ENCODE measurements around the gene GPR89A. TPM values are rescaled to one million over a fixed set of nuclear protein-coding genes. Genes with fewer than 3 reads are reported as not detected.
"Not testable (repeated sequence)": the region's sequence is repeated elsewhere in the genome, so short reads cannot be mapped to it uniquely, and the experiment has no call there.

The GPR89A gene
- total RNA-seq, 1 experiment from 2014 or later, result 46.6 TPM

GRCh38 chr1:145708063-145708462 is 100.3 kb downstream of the GPR89A start:
- peak; percentile 50 for DNase-seq (ENCODE audit: low spot score)
- in situ Hi-C loops (cut with HindIII; ENCODE audit: low sequenced_read_pairs), result no loop called here

GRCh38 chr1:145710291-145711027 is 102.7 kb downstream of the GPR89A start:
- DNase-seq (ENCODE audit: low spot score), result no peak
- in situ Hi-C loops (cut with HindIII; ENCODE audit: low sequenced_read_pairs), result no loop called here

GRCh38 chr1:145711213-145711651 is 103.4 kb downstream of the GPR89A start:
- no peak for DNase-seq (ENCODE audit: low spot score)
- in situ Hi-C loops (cut with HindIII; ENCODE audit: low sequenced_read_pairs), result no loop called here

DNA sequence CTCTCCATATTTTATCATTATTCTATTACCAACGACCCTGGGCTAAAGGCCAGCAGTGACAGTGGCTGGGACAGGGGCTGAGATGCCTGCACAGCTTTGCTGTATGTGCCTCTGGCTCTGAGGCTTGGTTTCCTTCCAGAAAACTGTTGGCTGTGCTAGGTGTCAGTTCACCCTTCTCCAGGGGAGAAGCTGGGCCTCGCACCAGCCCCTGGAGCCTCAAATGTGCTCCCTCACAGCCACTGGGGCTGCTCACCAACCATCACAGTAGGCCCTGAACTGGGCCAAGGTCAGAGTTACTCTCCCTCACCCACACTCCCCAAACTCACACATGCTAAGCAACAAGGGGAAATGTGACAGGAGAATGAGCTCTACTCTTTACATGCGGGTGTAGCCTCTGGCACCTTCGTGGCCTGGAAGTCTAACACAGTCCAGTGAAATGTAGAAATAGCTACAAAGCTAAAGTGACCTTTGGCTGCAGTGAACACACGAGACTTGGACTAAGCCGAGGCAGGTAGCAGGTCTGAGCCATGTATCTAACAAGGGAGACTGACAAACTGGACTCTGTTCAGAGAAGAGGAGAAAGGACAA is 106.8 kb downstream of the GPR89A start:
- peak; percentile 56 for DNase-seq (ENCODE audit: low spot score)
- in situ Hi-C loops (cut with HindIII; ENCODE audit: low sequenced_read_pairs), result no loop called here

DNA sequence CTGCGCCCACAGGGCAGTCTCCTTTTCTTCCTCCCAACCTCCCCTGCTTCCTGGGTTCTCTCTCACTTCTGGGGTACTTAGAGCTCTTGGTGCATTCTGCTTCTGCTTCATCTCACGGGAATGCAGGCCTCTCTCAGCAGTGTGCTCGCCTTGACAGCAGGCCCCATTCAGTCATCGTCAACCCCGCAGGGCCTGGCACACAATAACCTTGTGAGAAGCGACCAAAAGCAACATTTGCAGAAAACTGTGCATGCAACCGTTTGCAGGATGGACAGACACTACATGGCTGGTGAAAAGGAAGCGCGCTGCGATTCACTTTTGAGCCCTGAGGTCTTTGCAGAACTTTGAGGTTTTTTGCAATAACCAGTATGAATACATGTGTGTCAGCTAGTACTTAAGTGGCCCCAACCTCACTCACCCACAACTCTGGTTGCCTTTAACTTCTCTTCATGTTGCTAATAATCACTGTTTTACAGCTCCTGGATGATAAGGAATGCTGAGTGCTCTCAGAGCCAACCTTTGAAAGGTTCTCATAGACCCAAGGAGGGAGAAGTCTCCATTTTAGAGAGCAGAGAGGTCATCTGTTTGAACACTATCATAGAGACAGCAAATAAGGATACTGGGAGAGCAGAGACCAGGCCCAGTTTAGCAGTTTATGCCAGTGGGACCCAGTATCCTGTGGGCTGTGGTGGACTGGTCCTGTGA is 109.0 kb downstream of the GPR89A start:
- peak; percentile 72 for DNase-seq (ENCODE audit: low spot score)
- in situ Hi-C loops (cut with HindIII; ENCODE audit: low sequenced_read_pairs), result no loop called here

DNA sequence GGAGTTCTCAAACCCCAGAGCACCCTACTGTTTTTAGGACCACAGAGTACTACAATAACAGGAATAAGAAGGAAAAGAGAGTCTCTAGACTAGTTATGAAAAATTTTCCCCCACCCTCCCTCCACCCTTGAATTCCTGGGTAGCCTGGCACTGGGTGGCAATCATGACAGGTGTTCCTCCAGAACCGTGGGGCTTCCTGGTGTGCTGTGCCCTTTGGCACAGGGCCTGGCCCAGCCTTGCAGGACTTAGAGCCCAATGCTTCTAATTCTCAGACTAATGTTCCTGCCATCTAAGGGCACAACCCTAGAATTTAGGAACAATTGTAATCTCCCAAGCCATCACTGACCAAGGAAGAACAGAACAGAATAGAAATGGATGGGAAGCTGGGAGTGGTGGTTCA is 110.0 kb downstream of the GPR89A start:
- in situ Hi-C loops (cut with HindIII; ENCODE audit: low sequenced_read_pairs), result no loop called here
- no peak for DNase-seq (ENCODE audit: low spot score)

- in situ Hi-C loops (cut with HindIII; ENCODE audit: low sequenced_read_pairs); DNase-seq (ENCODE audit: low spot score): not testable (repeated sequence)
Observed at GRCh38 chr1:145718465-145718864, 110.7 kb downstream of the GPR89A start.

- in situ Hi-C loops (cut with HindIII; ENCODE audit: low sequenced_read_pairs), result no loop called here
- no peak for DNase-seq (ENCODE audit: low spot score)
Observed at GRCh38 chr1:145719230-145720079, 111.7 kb downstream of the GPR89A start, which contains the start of gene CD160. CD160 (plus strand) TSS chr1:145719499; CDS start chr1:145728328, 8,829 bp downstream.

Other genes with a start within 250 kb of the GPR89A start
- gene NBPF20, start 182.4 kb upstream of the GPR89A start, total RNA-seq (2014; rRNA removed; shearing (Covaris generic)), result 0.18 and 1.7 TPM in 2 replicates
- 0.64 and 1.4 TPM in 2 replicates for gene PDZK1, start 99.4 kb downstream of the GPR89A start, total RNA-seq (2014; rRNA removed; shearing (Covaris generic))
- not detected in 2 replicates for gene CD160, start 111.5 kb downstream of the GPR89A start, total RNA-seq (2014; rRNA removed; shearing (Covaris generic))
- gene RNF115, start 216.1 kb downstream of the GPR89A start, total RNA-seq (2014; rRNA removed; shearing (Covaris generic)), result 8.6 and 8.9 TPM in 2 replicates
- 12.0 and 28.1 TPM in 2 replicates for gene POLR3C, start 216.2 kb downstream of the GPR89A start, total RNA-seq (2014; rRNA removed; shearing (Covaris generic))
- 3.1 and 3.6 TPM in 2 replicates for gene NUDT17, start 237.6 kb downstream of the GPR89A start, total RNA-seq (2014; rRNA removed; shearing (Covaris generic))